NCI-H2171 (cell line): ENCODE measurements around the gene DDR1.
"Not testable (repeated sequence)": the region's sequence is repeated elsewhere in the genome, so short reads cannot be mapped to it uniquely, and the experiment has no call there.

Experiments used
- DNase-seq: peaks from one replicate; lab custom pipeline; 2025; lab: John Stamatoyannopoulos, UW

The DDR1 gene

GRCh38 chr6:30883685-30884520, at the start of gene DDR1:
DDR1 (plus strand) TSS chr6:30884519; CDS start chr6:30888730, 4,211 bp downstream.
- DNase-seq: peak; percentile 76

GRCh38 chr6:30834646-30835045, 49.7 kb upstream of the DDR1 start:
- DNase-seq: no peak

GRCh38 chr6:30835576-30835975, 48.7 kb upstream of the DDR1 start:
- DNase-seq: no peak

- no peak for DNase-seq
These were observed 47.9 kb upstream of the DDR1 start for GRCh38 chr6:30836431-30836866.

- no peak for DNase-seq
These were observed 47.4 kb upstream of the DDR1 start for GRCh38 chr6:30836957-30837356.

- no peak for DNase-seq
These were observed 46.9 kb upstream of the DDR1 start for GRCh38 chr6:30837432-30837831.

GRCh38 chr6:30837870-30838269, 46.4 kb upstream of the DDR1 start:
- DNase-seq: peak; percentile 72

GRCh38 chr6:30839671-30840070, 44.6 kb upstream of the DDR1 start:
- DNase-seq: no peak

GRCh38 chr6:30840084-30840934, 44.0 kb upstream of the DDR1 start:
- no peak for DNase-seq

GRCh38 chr6:30840935-30841643, 43.2 kb upstream of the DDR1 start:
- DNase-seq: no peak

GRCh38 chr6:30841644-30842504, 42.4 kb upstream of the DDR1 start:
- no peak for DNase-seq

- peak; percentile 91 for DNase-seq
These were observed 41.3 kb upstream of the DDR1 start for GRCh38 chr6:30842754-30843610.

GRCh38 chr6:30843611-30843998, 40.7 kb upstream of the DDR1 start:
- no peak for DNase-seq

- no peak for DNase-seq
These were observed 40.2 kb upstream of the DDR1 start for GRCh38 chr6:30844118-30844535.

- no peak for DNase-seq
These were observed 39.1 kb upstream of the DDR1 start for GRCh38 chr6:30845183-30845582.

- DNase-seq: no peak
These were observed 36.8 kb upstream of the DDR1 start for GRCh38 chr6:30847421-30847970.

GRCh38 chr6:30847971-30848436, 36.3 kb upstream of the DDR1 start:
- DNase-seq: no peak

GRCh38 chr6:30849903-30850651, 34.2 kb upstream of the DDR1 start:
- no peak for DNase-seq

GRCh38 chr6:30852459-30852858, 31.9 kb upstream of the DDR1 start:
- not testable (repeated sequence) for DNase-seq
